PC-3 (cell line): ENCODE data around the gene SCRG1. TPM values are rescaled to one million over a fixed set of nuclear protein-coding genes. Genes with fewer than 3 reads are reported as not detected.

Source experiments
- ATAC-seq: fragments of 200-7000 bp; cut with Tn5 transposase; 2 replicates; pipeline ENCODE4 v1.9.1; 2020; ENCODE audit warnings: mild to moderate bottlenecking, moderate library complexity
- BruUV-seq: library from RNA; stranded (reverse); fragments of 400-500 nt; replicated peaks from 2 replicates; lab custom pipeline; 2021; lab: Mats Ljungman, UMichigan
- CTCF ChIA-PET: fragments of 300-600 bp; sonication (Branson Sonifier 250); formaldehyde crosslinking; loops from one replicate; lab custom pipeline; 2022; ENCODE audit warnings: antibody characterized with exemption; lab: Charles Lee
- POLR2A ChIA-PET: fragments of 300-600 bp; sonication (Branson Sonifier 250); formaldehyde crosslinking; loops from one replicate; lab custom pipeline; 2022; ENCODE audit warnings: antibody characterized with exemption; ENCODE audit not compliant: unreplicated experiment; lab: Charles Lee
- DNase-seq: peaks from one replicate; pipeline ENCODE4 v3.0.0-alpha.2; 2015
- H2AFZ ChIP-seq: fragments of 300-600 bp; sonication (generic); 2 replicates; pipeline ENCODE4 v1.6.0; 2016; ENCODE audit warnings: antibody characterized with exemption, low read length
- H3F3A ChIP-seq: fragments of 300-600 bp; sonication (generic); one replicate; pipeline ENCODE4 v1.6.0; 2017; ENCODE audit warnings: antibody characterized with exemption, low read length, control low read depth, mild to moderate bottlenecking; ENCODE audit not compliant: unreplicated experiment
- H3K27ac ChIP-seq: fragments of 300-600 bp; sonication (generic); 2 replicates; pipeline ENCODE4 v1.5.1; 2016; ENCODE audit warnings: mild to moderate bottlenecking, low read length
- H3K27me3 ChIP-seq: fragments of 300-600 bp; sonication (generic); 2 replicates; pipeline ENCODE4 v1.6.1; 2016; ENCODE audit warnings: low read length, mixed read lengths
- H3K36me3 ChIP-seq: fragments of 300-600 bp; sonication (generic); 2 replicates; pipeline ENCODE4 v1.6.1; 2016; ENCODE audit warnings: low read depth, mixed run types, low read length, mixed read lengths
- H3K4me1 ChIP-seq: fragments of 300-600 bp; sonication (generic); 2 replicates; pipeline ENCODE4 v1.5.1; 2016; ENCODE audit warnings: low read length; ENCODE audit not compliant: insufficient read depth
- H3K4me2 ChIP-seq: fragments of 300-600 bp; sonication (generic); 2 replicates; pipeline ENCODE4 v1.6.0; 2016; ENCODE audit warnings: low read length
- H3K4me3 ChIP-seq: fragments of 300-600 bp; sonication (generic); 2 replicates; pipeline ENCODE4 v1.5.1; 2016; ENCODE audit warnings: mild to moderate bottlenecking, low read length, mixed read lengths
- H3K79me2 ChIP-seq: fragments of 300-600 bp; sonication (generic); 2 replicates; pipeline ENCODE4 v1.6.1; 2017; ENCODE audit warnings: low read length, mixed read lengths
- H3K9ac ChIP-seq: fragments of 300-600 bp; sonication (generic); 2 replicates; pipeline ENCODE4 v1.6.0; 2016; ENCODE audit warnings: mild to moderate bottlenecking, low read length
- H3K9me2 ChIP-seq: fragments of 300-600 bp; sonication (generic); replicated peaks from 2 replicates; pipeline ENCODE4 v1.6.1; 2016; ENCODE audit warnings: mixed run types, low read length, mixed read lengths
- H3K9me3 ChIP-seq: fragments of 300-600 bp; sonication (generic); 2 replicates; pipeline ENCODE4 v1.6.1; 2016; ENCODE audit warnings: low read length, mixed read lengths
- H4K20me1 ChIP-seq: fragments of 300-600 bp; sonication (generic); 2 replicates; pipeline ENCODE4 v1.6.1; 2016; ENCODE audit warnings: low read length, mixed read lengths
- EZH2 ChIP-seq: fragments of 300-600 bp; sonication (generic); IDR thresholded peaks from one replicate; pipeline ENCODE4 v1.6.1; 2017; ENCODE audit warnings: antibody characterized with exemption, mild to moderate bottlenecking, low read length; ENCODE audit not compliant: unreplicated experiment
- EZH2phosphoT487 ChIP-seq: fragments of 300-600 bp; sonication (generic); IDR thresholded peaks from 2 replicates; pipeline ENCODE4 v1.6.1; 2018; ENCODE audit warnings: mild to moderate bottlenecking, antibody characterized with exemption, low read length, borderline replicate concordance
- intact Hi-C: fragments of 100-400 bp; cut with micrococcal nuclease; formaldehyde crosslinking; loops from 2 replicates; pipeline ENCODE4 v1.9.0; 2023
- total RNA-seq: library from RNA; depleted of rRNA; stranded (reverse); fragments of >200 nt; gene quantifications from 2 replicates; pipeline ENCODE4 v1.2.3, GENCODE V29; 2014
- TF ChIP-seq, protein P1 (sequence below): fragments of 300-600 bp; sonication (generic); conservative IDR thresholded peaks from 2 replicates; pipeline ENCODE4 v1.5.1; 2017; ENCODE audit warnings: antibody characterized with exemption, low read depth, mild to moderate bottlenecking, low read length

The SCRG1 gene
- total RNA-seq, 1 experiment from 2014 or later = not detected

DNA sequence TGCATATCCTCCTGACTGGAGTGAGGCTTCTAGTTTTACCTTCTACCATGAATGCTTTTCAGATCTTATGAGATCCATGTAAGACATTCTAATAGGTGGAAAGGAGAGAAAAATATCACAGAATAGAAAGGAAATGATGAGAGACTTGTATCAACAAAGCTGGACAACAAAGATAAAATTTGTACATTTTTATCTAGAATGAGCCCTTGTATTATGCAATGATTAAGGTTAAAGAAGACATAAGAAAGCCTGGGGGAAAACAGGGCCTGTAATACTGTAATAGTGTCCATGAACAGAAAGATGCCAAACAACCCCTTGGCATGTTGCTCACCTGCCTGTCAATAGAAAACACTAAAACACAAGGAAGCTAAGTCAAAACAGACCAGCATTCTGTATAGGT, 44.2 kb upstream of the SCRG1 start:
- intact Hi-C loops = no loop called here
- Histone ChIP-seq H2AFZ (no peak overlapping the region), H3K4me3 (no peak overlapping the region), H3K79me2 (no peaks in the 10 kb centered on the region), H3K9me3 (no peaks in the 10 kb centered on the region), H3K27ac (no peak overlapping the region), H3K9me2 (no peaks in the 10 kb centered on the region), H3F3A (no peaks in the 10 kb centered on the region), H3K4me2 (no peak overlapping the region), H3K36me3 (no peaks in the 10 kb centered on the region), H3K27me3 (no peaks in the 10 kb centered on the region), H3K9ac (no peak overlapping the region), H3K4me1 (no peaks in the 10 kb centered on the region), H4K20me1 (no peaks in the 10 kb centered on the region)
- no TSS peak for BruUV-seq
- CTCF ChIA-PET = no interaction called here
- ATAC-seq (no peak), DNase-seq (no peak)
- POLR2A ChIA-PET = no interaction called here
- TF ChIP-seq, protein P1, sequence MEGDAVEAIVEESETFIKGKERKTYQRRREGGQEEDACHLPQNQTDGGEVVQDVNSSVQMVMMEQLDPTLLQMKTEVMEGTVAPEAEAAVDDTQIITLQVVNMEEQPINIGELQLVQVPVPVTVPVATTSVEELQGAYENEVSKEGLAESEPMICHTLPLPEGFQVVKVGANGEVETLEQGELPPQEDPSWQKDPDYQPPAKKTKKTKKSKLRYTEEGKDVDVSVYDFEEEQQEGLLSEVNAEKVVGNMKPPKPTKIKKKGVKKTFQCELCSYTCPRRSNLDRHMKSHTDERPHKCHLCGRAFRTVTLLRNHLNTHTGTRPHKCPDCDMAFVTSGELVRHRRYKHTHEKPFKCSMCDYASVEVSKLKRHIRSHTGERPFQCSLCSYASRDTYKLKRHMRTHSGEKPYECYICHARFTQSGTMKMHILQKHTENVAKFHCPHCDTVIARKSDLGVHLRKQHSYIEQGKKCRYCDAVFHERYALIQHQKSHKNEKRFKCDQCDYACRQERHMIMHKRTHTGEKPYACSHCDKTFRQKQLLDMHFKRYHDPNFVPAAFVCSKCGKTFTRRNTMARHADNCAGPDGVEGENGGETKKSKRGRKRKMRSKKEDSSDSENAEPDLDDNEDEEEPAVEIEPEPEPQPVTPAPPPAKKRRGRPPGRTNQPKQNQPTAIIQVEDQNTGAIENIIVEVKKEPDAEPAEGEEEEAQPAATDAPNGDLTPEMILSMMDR = no peak
- TF ChIP-seq EZH2 (no peak), EZH2phosphoT487 (no peak)

GRCh38 chr4:173442223-173442932, 43.5 kb upstream of the SCRG1 start:
- Histone ChIP-seq H3K4me1 (no peaks in the 10 kb centered on the region), H3F3A (no peaks in the 10 kb centered on the region), H3K9me3 (no peaks in the 10 kb centered on the region), H3K9ac (no peak overlapping the region), H3K27me3 (no peaks in the 10 kb centered on the region), H3K4me2 (no peak overlapping the region), H3K79me2 (no peaks in the 10 kb centered on the region), H2AFZ (no peak overlapping the region), H4K20me1 (no peaks in the 10 kb centered on the region), H3K9me2 (no peaks in the 10 kb centered on the region), H3K4me3 (no peak overlapping the region), H3K36me3 (no peaks in the 10 kb centered on the region), H3K27ac (no peak overlapping the region)
- BruUV-seq = no TSS peak
- ChIA-PET POLR2A (no interaction called here), CTCF (no interaction called here)
- intact Hi-C loops = no loop called here
- ATAC-seq = no peak
- DNase-seq = no peak
- TF ChIP-seq, protein P1 = no peak
- TF ChIP-seq EZH2phosphoT487 = no peak
- no peak for TF ChIP-seq EZH2

GRCh38 chr4:173440888-173441287, 42.0 kb upstream of the SCRG1 start:
- no peak overlapping the region for H3K4me3 ChIP-seq
- H3F3A ChIP-seq = no peaks in the 10 kb centered on the region
- H3K4me1 ChIP-seq = no peaks in the 10 kb centered on the region
- ChIA-PET POLR2A (no interaction called here), CTCF (no interaction called here)
- no peaks in the 10 kb centered on the region for H3K27me3 ChIP-seq
- H3K9me2 ChIP-seq = no peaks in the 10 kb centered on the region
- no TSS peak for BruUV-seq
- intact Hi-C loops = no loop called here
- H3K36me3 ChIP-seq = no peaks in the 10 kb centered on the region
- ATAC-seq (no peak), DNase-seq (no peak)
- no peaks in the 10 kb centered on the region for H3K9me3 ChIP-seq
- H3K4me2 ChIP-seq = no peak overlapping the region
- H3K9ac ChIP-seq = no peak overlapping the region
- no peak for TF ChIP-seq EZH2phosphoT487
- TF ChIP-seq EZH2 = no peak
- TF ChIP-seq, protein P1 = no peak
- no peaks in the 10 kb centered on the region for H3K79me2 ChIP-seq
- H3K27ac ChIP-seq = no peak overlapping the region
- no peak overlapping the region for H2AFZ ChIP-seq
- no peaks in the 10 kb centered on the region for H4K20me1 ChIP-seq
